Skin epidermis (tissue), 12 donors: ENCODE results near the gene TGIF2LX.
"Not testable (repeated sequence)": the region's sequence is repeated elsewhere in the genome, so short reads cannot be mapped to it uniquely, and the experiment has no call there.

Experiments
- H3K27ac ChIP-seq, 21 experiments: fragments of 200-600 bp; sonication (generic) in 11 of 21; one replicate each; pipeline ENCODE4 v1.5.0; 2020; ENCODE audit warnings: mild to moderate bottlenecking in 3 of 21, inconsistent platforms in 2 of 21, moderate library complexity in 2 of 21
- H3K4me3 ChIP-seq, 7 experiments: fragments of 200-600 bp; sonication (generic) in 2 of 7; one replicate each; pipeline ENCODE4 v1.5.0; 2020; ENCODE audit warnings: inconsistent platforms in 2 of 7, mild to moderate bottlenecking in 2 of 7, moderate library complexity in 1 of 7

Gene TGIF2LX

DNA sequence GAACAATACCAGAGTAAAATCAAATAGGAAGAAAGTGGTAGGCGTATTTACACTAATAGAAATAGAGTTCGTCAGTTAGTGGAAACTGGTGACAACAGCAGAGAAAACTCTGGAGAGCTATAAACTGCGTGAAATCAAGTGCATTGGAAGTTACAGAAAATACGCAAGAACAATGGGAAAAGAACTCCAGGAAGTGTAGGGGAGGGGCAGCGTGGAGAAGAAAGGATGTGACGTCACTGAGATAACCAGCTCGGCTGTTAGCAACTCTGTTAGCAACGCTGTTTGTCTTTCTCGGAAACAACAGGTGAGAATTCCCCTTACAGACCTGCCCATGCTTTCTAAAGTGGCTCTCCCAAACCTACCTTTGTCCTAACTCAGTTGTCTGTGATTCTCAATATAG lies at the start of gene TGIF2LX:
Gene TGIF2LX (plus strand): TSS at position 244 of the 400 bp plus-strand sequence. CDS start 178 bp downstream, outside the sequence.
- not testable (repeated sequence) for H3K4me3 ChIP-seq

DNA sequence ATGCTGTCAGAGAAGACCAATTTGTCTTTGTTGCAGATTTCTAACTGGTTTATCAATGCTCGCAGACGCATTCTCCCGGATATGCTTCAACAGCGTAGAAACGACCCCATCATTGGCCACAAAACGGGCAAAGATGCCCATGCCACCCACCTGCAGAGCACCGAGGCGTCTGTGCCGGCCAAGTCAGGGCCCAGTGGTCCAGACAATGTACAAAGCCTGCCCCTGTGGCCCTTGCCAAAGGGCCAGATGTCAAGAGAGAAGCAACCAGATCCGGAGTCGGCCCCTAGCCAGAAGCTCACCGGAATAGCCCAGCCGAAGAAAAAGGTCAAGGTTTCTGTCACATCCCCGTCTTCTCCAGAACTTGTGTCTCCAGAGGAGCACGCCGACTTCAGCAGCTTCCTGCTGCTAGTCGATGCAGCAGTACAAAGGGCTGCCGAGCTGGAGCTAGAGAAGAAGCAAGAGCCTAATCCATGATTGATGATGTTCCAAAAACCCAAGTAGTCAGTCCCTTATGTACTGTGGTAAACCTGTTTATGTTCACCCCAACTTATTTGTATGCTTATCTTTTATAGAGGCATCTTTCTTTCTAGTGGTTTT lies 728 bp downstream of the TGIF2LX start:
- not testable (repeated sequence) for H3K27ac ChIP-seq, H3K4me3 ChIP-seq

More for the DNA sequence above, at the start of gene TGIF2LX:
- not testable (repeated sequence) for H3K27ac ChIP-seq

DNA sequence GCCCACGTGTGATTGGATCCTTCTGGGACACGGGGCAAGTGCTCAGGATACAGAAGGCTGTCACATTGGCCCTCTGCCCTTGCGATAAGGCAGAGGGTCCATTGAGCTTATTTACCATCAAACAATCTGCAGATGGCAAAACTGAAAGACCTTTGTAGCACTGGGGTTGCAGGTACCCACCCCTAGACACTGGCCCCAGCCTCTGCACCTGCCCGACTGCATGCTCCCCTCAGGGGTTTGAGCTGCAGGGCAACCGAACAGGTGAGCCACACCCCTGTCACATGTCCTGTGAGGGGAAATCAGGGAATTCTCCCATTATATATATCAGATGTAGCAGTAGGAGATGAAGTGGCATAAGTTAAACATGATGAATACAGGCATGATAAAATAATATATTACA lies 21.4 kb downstream of the TGIF2LX start:
- H3K4me3 ChIP-seq, H3K27ac ChIP-seq: not testable (repeated sequence)

DNA sequence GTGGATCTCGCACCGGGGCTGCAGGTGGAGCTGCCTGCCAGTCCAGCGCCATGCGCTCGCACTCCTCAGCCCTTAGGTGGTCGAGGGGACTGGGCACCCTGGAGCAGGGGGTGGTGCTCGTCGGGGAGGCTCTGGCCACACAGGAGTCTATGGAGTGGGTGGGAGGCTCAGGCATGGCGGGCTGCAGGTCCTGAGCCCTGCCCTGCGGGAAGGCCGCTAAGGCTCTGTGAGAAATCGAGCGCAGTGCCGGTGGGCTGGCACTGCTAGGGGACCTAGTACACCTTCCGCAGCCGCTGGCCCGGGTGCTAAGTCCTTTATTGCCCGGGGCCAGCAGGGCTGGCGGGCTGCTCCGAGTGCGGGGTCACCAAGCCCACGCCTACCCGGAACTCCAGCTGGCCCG lies 43.9 kb downstream of the TGIF2LX start:
- H3K27ac ChIP-seq, H3K4me3 ChIP-seq: not testable (repeated sequence)
